PC-3 (cell line): ENCODE measurements around the gene GBF1. TPM values are rescaled to one million over a fixed set of nuclear protein-coding genes. Genes with fewer than 3 reads are reported as not detected.

Source experiments
- ATAC-seq: fragments of 200-7000 bp; cut with Tn5 transposase; 2 replicates; pipeline ENCODE4 v1.9.1; 2020; ENCODE audit warnings: mild to moderate bottlenecking, moderate library complexity
- BruUV-seq: library from RNA; stranded (reverse); fragments of 400-500 nt; replicated peaks from 2 replicates; lab custom pipeline; 2021; lab: Mats Ljungman, UMichigan
- CTCF ChIA-PET: fragments of 300-600 bp; sonication (Branson Sonifier 250); formaldehyde crosslinking; loops from one replicate; lab custom pipeline; 2022; ENCODE audit warnings: antibody characterized with exemption; lab: Charles Lee
- POLR2A ChIA-PET: fragments of 300-600 bp; sonication (Branson Sonifier 250); formaldehyde crosslinking; loops from one replicate; lab custom pipeline; 2022; ENCODE audit warnings: antibody characterized with exemption; ENCODE audit not compliant: unreplicated experiment; lab: Charles Lee
- DNase-seq: peaks from one replicate; pipeline ENCODE4 v3.0.0-alpha.2; 2015
- H2AFZ ChIP-seq: fragments of 300-600 bp; sonication (generic); 2 replicates; pipeline ENCODE4 v1.6.0; 2016; ENCODE audit warnings: antibody characterized with exemption, low read length
- H3F3A ChIP-seq: fragments of 300-600 bp; sonication (generic); one replicate; pipeline ENCODE4 v1.6.0; 2017; ENCODE audit warnings: antibody characterized with exemption, low read length, control low read depth, mild to moderate bottlenecking; ENCODE audit not compliant: unreplicated experiment
- H3K27ac ChIP-seq: fragments of 300-600 bp; sonication (generic); 2 replicates; pipeline ENCODE4 v1.5.1; 2016; ENCODE audit warnings: mild to moderate bottlenecking, low read length
- H3K27me3 ChIP-seq: fragments of 300-600 bp; sonication (generic); 2 replicates; pipeline ENCODE4 v1.6.1; 2016; ENCODE audit warnings: low read length, mixed read lengths
- H3K36me3 ChIP-seq: fragments of 300-600 bp; sonication (generic); 2 replicates; pipeline ENCODE4 v1.6.1; 2016; ENCODE audit warnings: low read depth, mixed run types, low read length, mixed read lengths
- H3K4me1 ChIP-seq: fragments of 300-600 bp; sonication (generic); 2 replicates; pipeline ENCODE4 v1.5.1; 2016; ENCODE audit warnings: low read length; ENCODE audit not compliant: insufficient read depth
- H3K4me2 ChIP-seq: fragments of 300-600 bp; sonication (generic); 2 replicates; pipeline ENCODE4 v1.6.0; 2016; ENCODE audit warnings: low read length
- H3K4me3 ChIP-seq: fragments of 300-600 bp; sonication (generic); 2 replicates; pipeline ENCODE4 v1.5.1; 2016; ENCODE audit warnings: mild to moderate bottlenecking, low read length, mixed read lengths
- H3K79me2 ChIP-seq: fragments of 300-600 bp; sonication (generic); 2 replicates; pipeline ENCODE4 v1.6.1; 2017; ENCODE audit warnings: low read length, mixed read lengths
- H3K9ac ChIP-seq: fragments of 300-600 bp; sonication (generic); 2 replicates; pipeline ENCODE4 v1.6.0; 2016; ENCODE audit warnings: mild to moderate bottlenecking, low read length
- H3K9me2 ChIP-seq: fragments of 300-600 bp; sonication (generic); replicated peaks from 2 replicates; pipeline ENCODE4 v1.6.1; 2016; ENCODE audit warnings: mixed run types, low read length, mixed read lengths
- H3K9me3 ChIP-seq: fragments of 300-600 bp; sonication (generic); 2 replicates; pipeline ENCODE4 v1.6.1; 2016; ENCODE audit warnings: low read length, mixed read lengths
- H4K20me1 ChIP-seq: fragments of 300-600 bp; sonication (generic); 2 replicates; pipeline ENCODE4 v1.6.1; 2016; ENCODE audit warnings: low read length, mixed read lengths
- CTCF ChIP-seq: fragments of 300-600 bp; sonication (generic); conservative IDR thresholded peaks from 2 replicates; pipeline ENCODE4 v1.5.1; 2017; ENCODE audit warnings: antibody characterized with exemption, low read depth, mild to moderate bottlenecking, low read length
- EZH2 ChIP-seq: fragments of 300-600 bp; sonication (generic); IDR thresholded peaks from one replicate; pipeline ENCODE4 v1.6.1; 2017; ENCODE audit warnings: antibody characterized with exemption, mild to moderate bottlenecking, low read length; ENCODE audit not compliant: unreplicated experiment
- EZH2phosphoT487 ChIP-seq: fragments of 300-600 bp; sonication (generic); IDR thresholded peaks from 2 replicates; pipeline ENCODE4 v1.6.1; 2018; ENCODE audit warnings: mild to moderate bottlenecking, antibody characterized with exemption, low read length, borderline replicate concordance
- intact Hi-C: fragments of 100-400 bp; cut with micrococcal nuclease; formaldehyde crosslinking; loops from 2 replicates; pipeline ENCODE4 v1.9.0; 2023
- total RNA-seq: library from RNA; depleted of rRNA; stranded (reverse); fragments of >200 nt; gene quantifications from 2 replicates; pipeline ENCODE4 v1.2.3, GENCODE V29; 2014

The GBF1 gene
- total RNA-seq, 1 experiment from 2014 or later: 25.2 TPM

GRCh38 chr10:102400076-102400475 is 154.7 kb downstream of the GBF1 start:
- H3K9me2 ChIP-seq: no peaks in the 10 kb centered on the region
- no peak overlapping the region for H3K9ac ChIP-seq
- H3K36me3 ChIP-seq: no peaks in the 10 kb centered on the region; the same call in 1 of the 2 replicates

DNA sequence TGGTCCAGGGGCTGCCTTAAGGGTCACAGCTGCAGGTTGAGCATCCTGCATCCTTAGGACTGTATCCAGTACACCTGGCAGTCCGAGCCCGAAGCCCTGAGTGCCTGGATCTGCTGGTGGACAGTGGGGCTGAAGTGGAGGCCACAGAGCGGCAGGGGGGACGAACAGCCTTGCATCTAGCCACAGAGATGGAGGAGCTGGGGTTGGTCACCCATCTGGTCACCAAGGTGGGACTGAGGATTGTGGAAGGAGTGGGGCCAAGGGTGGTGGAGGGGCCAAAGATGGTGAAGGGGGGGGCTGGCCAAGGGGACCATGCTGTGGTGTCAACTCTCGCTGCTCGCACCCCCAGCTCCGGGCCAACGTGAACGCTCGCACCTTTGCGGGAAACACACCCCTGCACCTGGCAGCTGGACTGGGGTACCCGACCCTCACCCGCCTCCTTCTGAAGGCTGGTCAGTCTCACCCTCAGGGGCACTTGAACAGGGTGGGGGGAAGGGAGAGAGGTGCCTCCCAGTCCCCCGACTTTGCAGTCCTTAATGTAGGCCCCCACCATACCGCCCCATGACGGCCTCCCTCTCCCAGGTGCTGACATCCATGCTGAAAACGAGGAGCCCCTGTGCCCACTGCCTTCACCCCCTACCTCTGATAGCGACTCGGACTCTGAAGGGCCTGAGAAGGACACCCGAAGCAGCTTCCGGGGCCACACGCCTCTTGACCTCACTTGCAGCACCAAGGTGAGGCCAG is 155.4 kb downstream of the GBF1 start:
- CTCF ChIA-PET: no interaction called here
- no peak overlapping the region for H3K27ac ChIP-seq

More at GRCh38 chr10:102400076-102400475, 154.7 kb downstream of the GBF1 start:
- Histone ChIP-seq H3F3A (no peaks in the 10 kb centered on the region), H3K27me3 (no peaks in the 10 kb centered on the region), H3K27ac (no peak overlapping the region), H3K79me2 (peaks cover 15% of the 10 kb centered on the region), H3K4me2 (peak overlapping the region; percentile 84; the same call in 1 of the 2 replicates), H3K9me3 (no peaks in the 10 kb centered on the region), H3K4me1 (peaks cover 34% of the 10 kb centered on the region), H4K20me1 (no peaks in the 10 kb centered on the region), H2AFZ (no peak overlapping the region), H3K4me3 (no peak overlapping the region; the same call in 1 of the 2 replicates)
- ChIA-PET CTCF (no interaction called here), POLR2A (no interaction called here)
- ATAC-seq (no peak), DNase-seq (no peak)
- intact Hi-C loops: no loop called here
- TF ChIP-seq CTCF: no peak
- TF ChIP-seq EZH2phosphoT487: no peak
- BruUV-seq: no TSS peak

More for the DNA sequence above, 155.4 kb downstream of the GBF1 start:
- ATAC-seq: no peak
- Histone ChIP-seq H3K4me1 (peaks cover 33% of the 10 kb centered on the region), H3K4me2 (no peak overlapping the region), H3K79me2 (peaks cover 14% of the 10 kb centered on the region), H3K27me3 (no peaks in the 10 kb centered on the region), H3K9me2 (no peaks in the 10 kb centered on the region), H3K9me3 (no peaks in the 10 kb centered on the region), H3K9ac (no peak overlapping the region), H3F3A (no peaks in the 10 kb centered on the region), H4K20me1 (no peaks in the 10 kb centered on the region), H3K4me3 (no peak overlapping the region), H2AFZ (no peak overlapping the region), H3K36me3 (no peaks in the 10 kb centered on the region; the same call in 1 of the 2 replicates)
- BruUV-seq: no TSS peak
- TF ChIP-seq CTCF: no peak
- no peak for TF ChIP-seq EZH2phosphoT487
- no peak for TF ChIP-seq EZH2
- POLR2A ChIA-PET: no interaction called here
- no peak for DNase-seq
- intact Hi-C loops: no loop called here
